ENCODE results near the gene UNC13A.
"Not testable (repeated sequence)": the region's sequence is repeated elsewhere in the genome, so short reads cannot be mapped to it uniquely, and the experiment has no call there.

UNC13A gene

GRCh38 chr19:17572638-17573037 is 115.5 kb downstream of the UNC13A start:
- no peak overlapping the region for H3K4me3 ChIP-seq (ENCODE audit: low read depth, low read length)
- TF ChIP-seq CTCF (IDR thresholded peaks at IDR 0.05; ENCODE audit: low read depth, low read length, missing control alignments) = no peak
- in situ Hi-C loops (cut with HindIII; ENCODE audit: low sequenced_read_pairs) = no loop called here
- no peak for DNase-seq (ENCODE audit: low read depth)

DNA sequence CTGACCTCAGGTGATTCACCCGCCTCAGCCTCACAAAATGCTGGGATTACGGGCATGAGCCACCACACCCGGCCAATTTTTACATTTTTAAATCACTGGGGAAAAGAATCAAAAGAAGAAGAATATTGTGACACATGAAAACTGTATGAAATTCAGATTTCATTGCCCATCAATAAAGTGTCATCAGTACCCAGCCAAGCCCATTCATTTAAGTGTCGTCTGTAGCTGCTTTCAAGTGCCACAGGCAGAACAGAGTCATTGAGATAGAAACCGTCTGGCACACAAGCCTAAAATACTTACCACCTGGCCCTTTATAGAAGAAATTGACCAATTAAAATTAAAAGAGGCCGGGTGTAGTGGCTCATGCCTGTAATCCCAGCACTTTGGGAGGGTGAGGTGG is 117.4 kb downstream of the UNC13A start:
- no peak for TF ChIP-seq CTCF (IDR thresholded peaks at IDR 0.05; ENCODE audit: low read depth, low read length, missing control alignments)
- no peak for DNase-seq (ENCODE audit: low read depth)
- in situ Hi-C loops (cut with HindIII; ENCODE audit: low sequenced_read_pairs) = no loop called here
- H3K4me3 ChIP-seq (ENCODE audit: low read depth, low read length) = no peak overlapping the region

DNA sequence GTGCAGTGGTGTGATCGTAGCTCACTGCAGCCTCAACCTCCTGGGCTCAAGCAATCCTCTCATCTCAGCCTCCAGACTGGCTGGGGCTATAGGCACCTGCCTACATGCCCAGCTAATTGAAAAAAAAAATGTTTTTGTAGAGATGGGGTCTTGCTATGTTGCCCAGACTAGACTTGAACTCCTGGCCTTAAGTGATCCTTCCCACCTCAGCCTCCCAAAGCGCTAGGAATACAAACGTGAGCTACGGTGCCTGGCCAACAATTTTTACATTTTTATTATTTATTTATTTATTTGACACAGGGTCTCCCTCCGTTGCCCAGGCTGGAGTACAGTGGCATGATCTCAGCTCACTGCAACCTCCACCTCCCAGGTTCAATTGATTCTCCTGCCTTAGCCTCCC is 117.9 kb downstream of the UNC13A start:
- H3K4me3 ChIP-seq (ENCODE audit: low read depth, low read length); DNase-seq (ENCODE audit: low read depth); in situ Hi-C loops (cut with HindIII; ENCODE audit: low sequenced_read_pairs): not testable (repeated sequence)

DNA sequence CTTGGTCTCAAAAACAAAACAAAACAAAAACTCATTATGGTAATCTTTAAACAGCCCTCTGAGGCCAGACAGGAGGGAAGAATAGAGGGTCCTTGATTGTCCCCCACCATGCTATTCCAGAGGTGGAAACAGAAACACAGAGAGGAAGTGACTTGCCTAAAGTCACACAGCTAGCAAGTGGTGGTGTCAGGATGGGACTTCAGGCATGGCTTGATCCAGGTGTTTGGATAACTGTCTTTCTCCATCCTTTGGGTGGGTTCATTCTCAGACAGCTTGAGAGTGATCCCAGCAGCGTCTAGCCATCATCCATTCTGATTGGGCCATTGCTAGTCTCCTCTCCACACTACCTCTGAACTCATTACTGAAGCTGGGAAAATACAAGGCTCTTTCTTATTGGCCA is 120.2 kb downstream of the UNC13A start:
- no peak for TF ChIP-seq CTCF (IDR thresholded peaks at IDR 0.05; ENCODE audit: low read depth, low read length, missing control alignments)
- H3K4me3 ChIP-seq (ENCODE audit: low read depth, low read length) = no peak overlapping the region
- DNase-seq (ENCODE audit: low read depth) = no peak
- in situ Hi-C loops (cut with HindIII; ENCODE audit: low sequenced_read_pairs) = no loop called here

- H3K4me3 ChIP-seq (ENCODE audit: low read depth, low read length) = no peak overlapping the region
- in situ Hi-C loops (cut with HindIII; ENCODE audit: low sequenced_read_pairs) = no loop called here
- DNase-seq (ENCODE audit: low read depth) = no peak
- TF ChIP-seq CTCF (IDR thresholded peaks at IDR 0.05; ENCODE audit: low read depth, low read length, missing control alignments) = no peak
These were observed 122.5 kb downstream of the UNC13A start for GRCh38 chr19:17565611-17566010.

DNA sequence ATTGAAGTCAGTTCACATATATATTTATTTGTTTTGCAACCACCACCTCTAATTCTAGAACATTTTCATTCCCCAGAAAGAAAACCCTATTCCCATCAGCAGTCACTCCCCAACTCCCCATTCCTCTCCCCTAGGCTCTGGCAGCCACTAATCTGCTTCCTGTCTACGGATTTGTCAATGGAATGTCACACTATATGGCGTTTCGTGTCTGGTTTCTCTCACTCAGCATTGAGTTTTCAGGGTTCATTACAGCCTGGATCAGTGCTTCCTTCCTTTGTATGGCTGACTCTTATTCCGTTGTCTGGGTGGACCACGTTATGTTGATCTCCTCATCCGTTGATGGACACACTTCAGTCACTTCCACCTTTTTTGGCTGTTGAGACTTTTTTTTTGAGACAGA is 123.4 kb downstream of the UNC13A start:
- no peak overlapping the region for H3K4me3 ChIP-seq (ENCODE audit: low read depth, low read length)
- in situ Hi-C loops (cut with HindIII; ENCODE audit: low sequenced_read_pairs) = no loop called here
- no peak for TF ChIP-seq CTCF (IDR thresholded peaks at IDR 0.05; ENCODE audit: low read depth, low read length, missing control alignments)
- no peak for DNase-seq (ENCODE audit: low read depth)

GRCh38 chr19:17562561-17562960 is 125.6 kb downstream of the UNC13A start:
- no peak for TF ChIP-seq CTCF (IDR thresholded peaks at IDR 0.05; ENCODE audit: low read depth, low read length, missing control alignments)
- in situ Hi-C loops (cut with HindIII; ENCODE audit: low sequenced_read_pairs) = no loop called here
- H3K4me3 ChIP-seq (ENCODE audit: low read depth, low read length) = no peak overlapping the region
- DNase-seq (ENCODE audit: low read depth) = no peak

All from astrocyte of the cerebellum (primary cell).